Glomerular visceral epithelial cell (primary cell): Measurements from ENCODE around the gene LST1.

Source experiments
- DNase-seq: peaks from one replicate; pipeline ENCODE4 v3.0.0-alpha.2; 2016; ENCODE audit errors: extremely low spot score

The LST1 gene

DNA sequence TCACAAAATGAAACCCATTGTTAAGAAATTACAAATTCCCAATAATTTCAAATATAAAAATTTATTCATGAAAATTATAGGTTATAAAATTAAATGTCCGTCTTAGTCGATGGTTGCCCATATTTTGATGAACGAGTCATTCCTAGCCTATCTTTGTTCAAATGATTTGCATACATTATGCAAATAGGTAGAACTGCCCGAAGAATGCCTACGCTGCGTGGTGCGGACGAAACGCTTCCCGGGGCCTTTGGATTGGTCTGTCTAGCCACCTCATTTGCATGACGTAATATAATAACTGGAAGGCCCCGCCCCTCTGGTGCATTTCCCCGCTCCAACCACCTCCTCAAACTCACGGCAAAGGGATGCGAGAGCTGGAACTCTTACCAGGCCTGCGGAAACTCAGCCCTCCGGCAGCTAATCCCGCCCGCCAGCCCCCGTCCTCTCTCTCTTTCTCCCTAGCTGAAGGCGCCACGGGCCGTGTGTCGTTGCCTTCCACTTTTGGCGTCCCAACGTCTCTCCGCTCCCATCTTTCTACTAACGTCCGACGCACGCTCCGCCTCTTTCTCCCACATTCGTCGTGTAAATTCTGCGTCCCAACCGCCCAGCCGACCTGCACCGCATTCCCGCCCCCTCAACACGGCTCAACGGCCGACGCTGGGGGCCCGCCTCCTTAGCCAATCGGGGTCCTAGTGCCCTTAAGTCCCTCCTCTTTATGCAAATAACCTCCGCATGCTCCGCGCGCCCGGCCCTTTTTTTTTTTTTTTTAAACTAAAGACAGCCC is 33.9 kb downstream of the LST1 start:
- DNase-seq = peak; percentile 100

- no peak for DNase-seq
Observed at GRCh38 chr6:31620586-31621319, 34.7 kb downstream of the LST1 start, which contains the start of gene PRRC2A. PRRC2A (plus strand) TSS chr6:31620715; CDS start chr6:31622790, 2,075 bp downstream.

GRCh38 chr6:31621320-31621939 is 35.4 kb downstream of the LST1 start:
- DNase-seq = no peak

GRCh38 chr6:31621991-31622390 is 35.9 kb downstream of the LST1 start:
- DNase-seq = no peak

DNA sequence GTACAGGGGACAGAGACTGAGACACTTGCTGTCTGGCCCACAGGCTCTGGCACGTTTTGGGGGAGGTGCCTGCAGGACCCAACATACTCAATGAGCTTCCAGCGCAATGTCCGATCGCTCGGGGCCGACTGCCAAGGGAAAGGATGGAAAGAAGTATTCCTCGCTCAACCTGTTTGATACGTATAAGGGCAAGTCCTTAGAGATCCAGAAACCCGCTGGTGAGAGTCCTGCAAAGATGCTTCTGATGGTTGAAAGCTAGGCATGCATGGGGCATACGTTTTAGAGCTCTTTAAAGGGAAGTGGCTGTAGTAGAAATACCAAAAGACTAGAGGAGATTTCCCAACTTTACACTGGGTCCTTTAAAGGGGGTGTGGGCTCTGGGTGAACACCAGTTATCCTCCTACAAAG is 36.6 kb downstream of the LST1 start:
- no peak for DNase-seq

DNA sequence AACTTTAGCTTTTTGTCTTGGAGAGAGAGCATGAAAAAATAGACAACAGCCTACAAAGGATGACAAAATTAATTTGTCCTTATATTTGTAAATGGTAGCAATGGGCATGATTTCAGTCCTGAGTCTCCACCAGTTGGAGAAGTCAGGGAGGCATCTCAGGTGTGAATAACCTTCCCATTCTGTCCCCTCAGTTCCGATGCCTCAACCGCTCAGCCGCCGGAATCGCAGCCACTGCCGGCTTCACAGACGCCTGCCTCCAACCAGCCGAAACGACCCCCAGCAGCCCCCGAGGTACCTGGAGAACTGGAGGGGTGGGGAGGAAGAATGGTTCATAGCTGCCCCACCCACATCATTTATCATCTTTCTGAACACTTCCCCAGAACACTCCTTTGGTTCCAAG is 38.0 kb downstream of the LST1 start:
- no peak for DNase-seq

GRCh38 chr6:31626952-31627351 is 40.9 kb downstream of the LST1 start:
- no peak for DNase-seq

DNA sequence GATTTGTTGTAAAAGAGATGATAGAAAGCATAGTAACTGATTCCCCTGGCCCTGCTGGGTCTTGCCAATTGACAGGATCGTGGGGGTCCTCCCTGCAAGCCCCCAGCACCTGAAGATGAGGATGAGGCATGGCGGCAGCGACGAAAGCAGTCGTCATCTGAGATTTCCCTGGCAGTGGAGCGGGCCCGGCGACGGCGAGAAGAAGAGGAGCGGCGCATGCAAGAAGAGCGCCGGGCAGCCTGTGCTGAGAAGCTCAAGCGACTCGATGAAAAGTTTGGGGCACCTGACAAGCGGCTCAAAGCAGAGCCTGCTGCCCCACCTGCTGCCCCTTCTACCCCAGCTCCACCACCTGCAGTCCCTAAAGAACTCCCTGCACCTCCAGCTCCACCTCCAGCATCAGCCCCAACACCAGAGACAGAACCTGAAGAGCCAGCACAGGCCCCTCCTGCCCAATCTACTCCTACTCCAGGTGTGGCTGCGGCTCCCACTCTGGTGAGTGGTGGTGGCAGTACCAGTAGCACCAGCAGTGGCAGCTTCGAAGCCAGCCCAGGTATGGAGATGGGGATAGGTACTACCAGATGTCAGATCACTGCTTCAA is 41.7 kb downstream of the LST1 start:
- no peak for DNase-seq

- no peak for DNase-seq
Observed at GRCh38 chr6:31629014-31629413, 42.9 kb downstream of the LST1 start.

- no peak for DNase-seq
Observed at GRCh38 chr6:31630177-31630934, 44.3 kb downstream of the LST1 start.

DNA sequence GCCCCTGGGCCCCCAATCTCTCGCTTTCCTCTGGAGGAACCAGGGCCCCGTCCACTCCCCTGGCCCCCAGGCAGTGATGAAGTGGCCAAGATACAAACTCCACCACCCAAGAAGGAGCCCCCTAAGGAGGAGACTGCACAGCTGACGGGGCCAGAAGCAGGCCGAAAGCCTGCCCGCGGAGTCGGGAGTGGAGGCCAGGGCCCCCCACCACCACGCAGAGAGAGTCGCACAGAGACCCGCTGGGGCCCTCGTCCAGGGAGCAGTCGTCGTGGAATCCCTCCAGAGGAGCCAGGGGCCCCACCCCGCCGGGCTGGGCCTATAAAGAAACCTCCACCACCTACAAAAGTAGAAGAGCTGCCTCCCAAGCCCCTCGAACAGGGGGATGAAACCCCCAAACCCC is 45.1 kb downstream of the LST1 start:
- DNase-seq = no peak

- DNase-seq = no peak
Observed at GRCh38 chr6:31631681-31632278, 45.7 kb downstream of the LST1 start.

GRCh38 chr6:31632279-31632946 is 46.3 kb downstream of the LST1 start:
- DNase-seq = no peak

DNA sequence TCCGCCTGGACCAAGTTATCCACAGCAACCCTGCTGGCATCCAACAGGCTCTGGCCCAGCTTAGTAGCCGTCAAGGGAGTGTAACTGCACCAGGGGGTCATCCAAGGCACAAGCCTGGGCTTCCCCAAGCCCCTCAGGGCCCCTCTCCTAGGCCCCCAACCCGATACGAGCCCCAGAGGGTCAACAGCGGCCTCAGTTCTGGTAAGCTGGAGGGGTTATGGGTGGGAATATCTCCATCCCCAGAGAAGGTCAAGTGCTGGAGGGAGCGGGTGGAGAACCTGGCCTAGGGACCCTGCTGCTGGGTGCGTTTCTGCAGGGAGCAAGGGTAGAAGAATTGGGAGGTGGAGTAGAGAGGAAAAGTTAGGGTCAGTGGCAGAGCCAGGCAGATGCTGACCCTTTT is 47.4 kb downstream of the LST1 start:
- DNase-seq = no peak

- DNase-seq = no peak
Observed at GRCh38 chr6:31634131-31634530, 48.1 kb downstream of the LST1 start.

DNA sequence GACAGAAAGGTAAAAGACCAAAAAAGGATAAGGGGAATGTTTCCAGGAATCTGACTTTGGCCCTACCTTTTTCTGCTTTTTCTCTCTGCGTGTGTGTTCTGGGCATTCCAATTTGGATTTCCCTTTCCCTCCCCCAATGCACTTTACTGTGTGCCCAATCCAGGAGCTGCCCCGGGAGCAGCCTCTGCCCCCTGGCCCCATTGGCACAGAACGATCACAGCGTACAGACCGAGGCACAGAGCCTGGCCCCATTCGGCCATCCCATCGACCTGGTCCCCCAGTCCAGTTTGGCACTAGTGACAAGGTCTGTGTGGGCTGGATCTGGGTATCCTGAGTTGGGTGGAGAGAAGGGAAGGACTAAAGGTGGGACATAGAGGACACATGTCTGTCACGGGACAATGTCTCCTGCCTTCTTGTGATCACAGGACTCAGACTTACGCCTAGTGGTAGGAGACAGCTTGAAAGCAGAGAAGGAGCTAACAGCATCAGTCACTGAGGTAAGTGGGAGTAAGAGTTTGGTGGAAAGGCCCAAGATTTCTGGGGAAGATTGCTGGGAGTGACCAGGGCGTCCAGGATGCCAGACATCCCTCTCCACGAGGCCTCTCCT is 49.0 kb downstream of the LST1 start:
- DNase-seq = no peak

- no peak for DNase-seq
Observed at GRCh38 chr6:31636698-31637596, 50.9 kb downstream of the LST1 start.
